RPMI8226 (cell line): Measurements from ENCODE around the gene PLEKHA7.

Source experiments
- DNase-seq: peaks from one replicate; pipeline ENCODE4 v3.0.0-alpha.2; 2015

Gene PLEKHA7

DNA sequence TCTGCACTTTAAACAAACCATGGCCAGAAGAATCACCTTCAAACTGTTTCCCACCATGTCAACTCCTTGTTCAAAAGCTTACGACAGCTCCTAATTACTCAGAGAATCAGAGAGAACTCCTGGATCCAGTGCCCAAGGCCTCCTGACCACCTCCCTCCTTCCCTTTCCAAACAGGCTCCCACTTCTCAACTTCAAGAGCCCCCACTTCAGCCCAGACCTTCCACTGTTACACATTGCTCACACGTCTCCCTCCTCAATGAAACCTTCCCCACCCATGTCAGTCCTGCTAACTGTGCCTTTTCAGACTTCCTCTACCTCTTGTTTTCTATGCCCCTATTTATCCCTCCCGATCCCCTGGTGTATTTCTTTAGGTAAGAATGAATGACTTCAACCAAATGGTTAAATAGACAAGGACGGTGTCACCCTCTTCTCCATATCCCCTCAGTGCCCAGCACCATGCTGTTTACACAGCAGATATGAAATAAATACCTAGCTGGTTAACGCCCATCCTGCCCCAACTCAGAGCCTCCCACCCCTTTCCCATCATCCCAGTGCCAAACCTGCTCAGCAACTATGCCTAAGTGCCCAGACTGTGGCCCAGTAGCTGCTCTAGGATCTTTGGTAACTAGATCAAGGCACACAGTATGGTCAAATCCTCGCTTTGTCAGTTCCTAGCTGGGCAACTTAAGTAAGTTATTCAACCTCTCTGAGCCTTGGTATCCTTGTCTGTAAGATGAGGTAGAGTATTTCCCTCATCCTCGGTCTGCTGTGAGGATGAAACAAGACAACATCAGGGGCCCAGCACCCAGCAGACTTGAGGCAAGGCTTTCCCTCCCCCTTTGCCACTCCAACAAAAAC, 36.8 kb downstream of the PLEKHA7 start:
- DNase-seq = no peak

DNA sequence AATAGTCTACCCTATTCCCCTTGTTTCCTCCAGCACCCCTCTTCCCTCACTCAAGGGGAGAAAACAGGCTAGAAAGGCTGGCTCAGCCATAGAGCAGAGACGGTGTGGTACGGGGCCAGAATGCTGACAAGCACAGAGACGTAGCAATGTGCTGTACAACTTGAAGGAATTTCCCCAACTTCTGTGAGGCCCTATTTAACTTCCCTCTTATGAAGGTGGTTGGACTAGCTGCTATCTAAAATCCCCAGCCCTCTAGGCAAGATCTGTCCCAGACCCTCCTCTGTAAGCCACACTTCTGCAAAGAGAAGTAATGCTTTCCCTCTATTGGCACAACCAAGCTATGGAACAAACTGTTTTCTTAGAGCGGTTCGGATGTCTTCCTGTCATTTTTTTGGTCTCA, 37.8 kb downstream of the PLEKHA7 start:
- DNase-seq = no peak

DNA sequence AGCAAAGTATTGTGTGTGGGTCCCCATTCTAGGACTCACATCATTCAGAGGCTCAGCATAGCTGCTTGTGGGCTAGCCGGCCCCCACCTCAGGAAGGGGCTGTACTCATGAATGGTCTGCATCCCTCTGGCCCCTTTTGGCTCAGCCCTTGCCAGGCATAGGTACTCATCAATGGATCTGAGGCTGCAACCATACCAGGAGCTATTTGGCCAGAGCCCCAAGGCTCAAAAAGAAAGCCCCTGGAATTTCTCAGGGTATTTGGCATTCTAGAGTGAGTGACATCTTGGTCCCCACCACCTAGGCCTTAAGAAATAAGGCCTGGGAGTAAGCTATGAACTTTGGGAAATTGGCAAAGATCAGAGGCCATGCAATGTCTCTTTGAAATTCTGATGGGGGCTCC, 38.3 kb downstream of the PLEKHA7 start:
- DNase-seq = no peak

DNA sequence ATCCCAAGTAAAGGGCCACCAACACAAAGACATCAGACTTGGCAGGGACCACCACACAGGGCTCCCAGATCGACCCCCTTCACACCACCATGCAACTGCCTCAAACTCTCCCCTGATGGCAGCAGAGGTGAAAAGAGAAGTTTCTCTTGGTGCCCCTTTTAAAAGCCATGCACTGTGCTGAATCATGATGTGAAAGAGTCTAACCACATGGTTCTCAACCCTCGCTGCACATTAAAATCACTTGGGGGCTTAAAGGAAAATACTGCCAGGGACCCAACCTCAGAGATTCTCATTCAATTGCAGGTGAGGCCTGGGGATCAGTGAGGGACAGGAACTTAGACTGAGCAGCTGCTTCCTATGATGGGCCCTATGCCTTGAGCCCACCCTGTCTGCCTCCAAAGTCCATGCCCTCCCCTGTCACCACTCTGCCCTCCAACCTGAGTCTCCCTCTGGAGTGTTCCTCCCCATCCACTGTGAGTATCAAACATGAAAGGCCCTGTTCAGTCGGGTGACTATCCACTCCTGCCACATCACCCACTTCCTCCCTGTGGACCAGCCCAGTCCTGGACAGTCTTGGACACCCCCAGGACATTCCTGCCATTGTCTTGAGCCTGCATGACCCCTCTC, 40.8 kb downstream of the PLEKHA7 start:
- DNase-seq = no peak

DNA sequence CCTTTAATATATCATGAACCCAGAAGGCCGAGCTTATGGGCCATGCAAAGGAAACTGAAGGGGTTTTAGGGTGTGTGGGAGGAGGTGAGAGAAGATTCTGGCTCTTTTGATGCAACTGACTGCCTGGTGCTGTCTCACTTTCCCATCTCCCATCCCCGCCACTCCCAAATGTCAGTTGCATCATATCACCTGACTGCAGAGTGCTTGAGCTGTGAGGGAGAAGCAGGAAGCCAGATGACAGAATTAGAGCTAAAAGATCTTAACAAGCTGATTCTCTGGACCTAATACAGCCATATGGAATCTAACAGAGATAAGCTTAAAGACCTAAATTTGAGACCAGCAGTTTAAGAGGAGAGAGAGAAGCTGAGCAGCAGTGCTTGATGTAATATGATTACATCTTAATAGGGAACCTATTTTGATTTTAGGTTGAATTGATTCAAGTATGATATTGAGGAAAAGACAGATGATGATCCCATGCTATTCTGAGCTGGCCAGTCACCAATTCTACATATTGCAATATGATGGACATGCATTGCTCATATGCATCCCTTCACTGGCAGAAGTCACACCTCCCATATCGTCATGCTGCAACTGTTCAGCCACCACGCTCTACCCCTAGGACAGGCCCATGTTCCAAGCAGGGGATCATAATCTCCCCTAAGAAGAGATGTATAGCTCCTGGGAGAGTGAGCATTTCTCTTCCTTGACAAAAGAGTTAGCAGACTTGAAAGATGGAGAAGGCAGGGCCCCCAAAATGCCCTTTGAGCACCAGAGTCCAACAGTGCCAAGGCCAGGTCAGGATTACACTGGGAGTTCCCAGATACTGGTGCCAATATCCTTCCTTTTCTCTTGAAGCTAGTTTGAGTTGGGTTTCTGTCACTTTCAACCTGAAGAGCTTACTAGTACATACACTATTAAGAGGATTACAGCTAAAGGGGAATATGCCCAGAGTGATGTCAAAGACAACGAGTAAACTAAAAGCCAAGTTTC, 44.9 kb downstream of the PLEKHA7 start:
- no peak for DNase-seq

DNA sequence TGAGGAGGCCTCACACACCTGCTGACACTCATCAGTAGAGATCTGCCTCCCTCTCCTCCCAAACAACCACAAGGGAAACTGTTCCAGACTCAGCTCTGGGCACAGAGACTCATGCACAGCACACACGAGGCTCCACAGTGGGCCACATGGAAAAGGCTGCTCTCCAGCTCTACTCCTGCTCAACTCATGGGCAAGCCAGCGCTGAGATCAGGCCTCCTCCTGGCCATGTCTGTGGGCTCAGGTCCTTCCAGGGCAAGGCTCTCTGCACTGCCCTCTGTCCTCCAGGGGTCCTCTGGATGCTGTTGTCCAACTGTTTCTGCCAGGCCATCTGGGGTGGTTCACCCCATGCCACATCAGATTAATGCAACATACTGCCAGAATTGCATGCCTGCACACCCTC, 46.0 kb downstream of the PLEKHA7 start:
- no peak for DNase-seq

DNA sequence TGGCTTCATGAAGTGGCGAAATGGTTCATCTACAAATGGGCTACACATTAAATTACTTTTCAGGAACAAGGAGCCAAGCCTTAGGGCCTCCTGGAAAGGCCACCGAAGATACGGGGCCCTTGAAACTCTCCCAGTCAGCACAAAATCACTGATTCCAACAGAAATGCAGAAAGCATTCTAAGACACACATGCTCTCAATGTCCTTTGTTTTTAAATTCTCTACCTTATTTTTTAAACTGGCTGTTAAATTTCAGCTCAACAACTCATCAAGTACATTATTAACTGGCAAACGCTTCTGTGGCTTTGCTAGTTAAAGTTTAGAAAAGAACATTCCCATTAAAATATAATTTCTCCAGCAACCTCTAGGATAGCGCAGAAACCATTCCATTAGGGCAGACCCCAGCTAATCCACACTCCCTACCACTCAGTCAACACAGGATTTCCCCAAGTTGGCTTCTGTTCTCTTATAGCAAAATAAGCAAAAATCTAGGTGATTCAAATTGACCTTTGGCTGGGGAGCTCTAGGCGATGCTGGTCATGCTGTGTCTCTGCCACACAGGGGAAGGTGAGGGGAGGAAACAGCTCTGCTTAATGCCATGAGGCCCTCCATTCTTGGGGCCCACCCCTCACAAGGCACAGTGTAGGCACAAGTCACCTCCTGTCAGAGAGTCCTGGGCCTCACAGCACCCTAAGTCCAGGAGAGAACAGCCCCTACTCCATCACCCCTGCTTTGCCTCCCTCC, 47.1 kb downstream of the PLEKHA7 start:
- DNase-seq = peak; percentile 15

DNA sequence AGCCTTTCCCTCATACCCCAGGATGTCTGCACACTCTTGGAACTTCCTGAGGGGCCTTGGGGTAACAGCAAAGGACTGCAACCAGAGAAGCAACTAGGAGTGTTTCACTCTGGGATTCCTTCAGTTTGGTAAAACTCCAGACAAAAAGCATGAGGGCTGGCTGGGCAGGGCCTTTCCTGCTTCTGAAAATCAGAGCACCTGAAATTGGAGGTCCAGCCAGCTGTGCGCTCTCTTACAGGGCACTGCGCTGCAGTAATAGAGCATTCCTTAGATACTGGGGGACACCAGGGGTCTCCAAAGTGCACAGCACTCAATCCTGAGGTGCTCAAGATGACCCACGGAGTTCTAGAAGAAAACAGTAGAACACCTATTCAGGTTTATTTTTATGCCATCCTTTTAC, 49.7 kb downstream of the PLEKHA7 start:
- DNase-seq = no peak

DNA sequence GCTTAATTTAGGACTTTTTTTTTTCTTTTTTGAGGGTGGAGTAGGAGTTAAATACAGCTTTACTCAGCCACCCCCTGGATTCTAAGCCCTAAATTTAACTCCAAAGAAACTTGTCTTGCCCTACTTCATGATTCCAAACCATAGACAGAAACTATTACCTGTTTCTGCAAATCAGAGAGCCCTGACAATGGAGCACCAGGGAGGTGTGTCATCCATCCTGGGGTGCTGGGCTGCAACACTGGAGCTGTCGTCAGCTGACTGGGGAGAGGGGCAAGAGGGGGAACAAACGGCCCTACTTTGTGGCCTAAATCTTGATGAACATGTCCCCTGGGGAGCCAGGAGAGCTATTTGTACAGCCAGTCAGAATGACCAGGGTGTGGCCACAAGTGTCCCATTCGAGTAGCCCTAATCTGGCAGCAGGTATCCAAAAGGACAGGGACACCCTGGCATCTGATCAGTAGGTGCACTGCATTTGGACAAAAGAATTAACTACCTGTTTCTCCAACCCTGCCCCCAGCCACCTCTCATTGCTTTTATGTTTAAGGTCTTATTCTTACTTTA, 50.8 kb downstream of the PLEKHA7 start:
- no peak for DNase-seq

DNA sequence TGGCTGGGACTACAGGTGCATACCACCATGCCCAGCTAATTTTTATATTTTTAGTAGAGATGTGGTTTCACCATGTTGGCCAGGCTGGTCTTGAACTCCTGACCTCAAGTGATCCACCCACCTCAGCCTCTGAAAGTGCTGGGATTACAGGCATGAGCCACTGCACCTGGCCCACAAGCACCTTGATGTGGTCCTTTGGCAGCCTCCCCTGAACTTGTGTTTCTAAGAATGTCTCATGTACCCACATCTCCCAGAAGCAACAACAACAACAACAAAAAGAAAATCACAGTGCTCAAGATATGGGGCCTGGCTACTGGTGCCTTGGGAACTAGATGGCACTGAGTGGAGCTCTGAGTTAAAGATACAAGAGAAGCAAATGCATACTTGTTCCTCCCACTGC, 51.6 kb downstream of the PLEKHA7 start:
- DNase-seq = peak; percentile 28

DNA sequence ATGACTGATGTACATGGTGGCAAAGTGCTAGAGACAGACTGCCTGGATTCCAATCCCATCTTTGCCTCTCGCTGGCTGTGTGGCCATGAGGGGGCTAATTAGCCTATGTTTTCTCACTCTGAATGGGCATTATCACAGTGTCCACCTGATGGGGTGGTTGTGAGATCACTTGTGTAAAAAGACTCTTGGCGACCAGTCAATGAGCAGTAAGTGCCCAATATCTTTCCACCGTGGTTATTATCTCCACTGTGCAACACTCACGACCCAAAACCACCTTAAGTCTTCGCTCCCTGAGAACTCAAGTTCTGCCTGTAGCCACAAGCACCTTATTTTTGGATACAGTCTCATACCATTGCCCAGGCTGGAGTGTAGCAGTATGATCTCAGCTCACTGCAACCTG, 52.1 kb downstream of the PLEKHA7 start:
- DNase-seq = no peak

DNA sequence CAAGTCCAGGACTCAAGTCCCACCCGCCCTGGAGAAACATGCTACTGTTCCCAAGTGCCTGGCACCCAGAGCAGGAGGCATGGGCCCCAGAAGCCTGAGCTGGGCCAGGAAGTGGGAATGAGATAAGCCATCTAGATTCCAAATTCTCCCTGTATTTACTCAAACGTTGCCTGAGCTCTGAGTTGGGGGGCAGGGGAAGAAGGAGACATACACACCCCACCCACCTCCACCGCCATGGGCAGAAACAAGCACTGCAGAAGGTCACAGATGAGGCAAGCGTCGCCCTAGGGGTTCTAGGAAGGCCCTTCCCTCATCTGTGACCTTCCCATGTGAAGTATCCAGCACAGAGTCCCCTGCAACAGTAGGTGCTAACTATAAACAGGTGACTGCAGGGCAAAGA, 54.0 kb downstream of the PLEKHA7 start:
- DNase-seq = no peak

DNA sequence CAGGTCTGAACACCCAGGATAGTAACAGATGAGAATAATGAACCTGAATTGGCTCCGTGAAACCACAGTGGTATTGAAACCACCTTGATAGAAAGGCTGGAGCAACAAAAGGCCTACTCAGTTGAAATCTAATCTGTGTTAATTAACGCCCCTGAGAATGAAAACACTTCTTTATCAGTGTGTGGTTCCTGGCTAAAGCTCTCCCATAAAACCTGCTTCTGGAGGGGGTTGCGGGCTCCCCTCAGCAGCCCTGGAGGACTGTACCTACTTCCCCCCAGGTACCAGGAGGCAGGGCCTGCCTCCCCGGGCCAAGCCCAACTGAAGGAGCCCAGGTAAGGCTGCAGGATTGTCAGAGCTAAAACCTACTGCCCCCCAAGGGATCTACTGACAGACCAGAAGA, 54.6 kb downstream of the PLEKHA7 start:
- peak; percentile 33 for DNase-seq

DNA sequence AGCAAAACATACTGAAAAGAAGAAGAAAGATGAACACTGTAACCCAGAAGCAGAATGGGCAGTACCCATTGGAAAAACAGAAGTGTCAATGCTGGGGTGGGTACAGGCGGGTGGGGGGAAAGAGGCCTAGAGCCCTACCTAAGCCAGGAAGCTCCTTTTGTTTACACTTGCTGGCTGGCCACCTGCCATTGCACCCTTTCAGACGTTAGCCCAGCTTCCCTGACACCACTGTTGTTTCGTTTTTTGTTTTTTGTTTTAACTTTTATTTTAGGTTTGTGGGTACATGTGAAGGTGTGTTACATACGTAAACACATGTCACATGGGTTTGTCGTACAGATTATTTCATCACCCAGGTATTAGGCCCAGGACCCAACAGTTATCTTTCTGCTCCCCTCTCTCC, 55.4 kb downstream of the PLEKHA7 start:
- DNase-seq = peak; percentile 71

DNA sequence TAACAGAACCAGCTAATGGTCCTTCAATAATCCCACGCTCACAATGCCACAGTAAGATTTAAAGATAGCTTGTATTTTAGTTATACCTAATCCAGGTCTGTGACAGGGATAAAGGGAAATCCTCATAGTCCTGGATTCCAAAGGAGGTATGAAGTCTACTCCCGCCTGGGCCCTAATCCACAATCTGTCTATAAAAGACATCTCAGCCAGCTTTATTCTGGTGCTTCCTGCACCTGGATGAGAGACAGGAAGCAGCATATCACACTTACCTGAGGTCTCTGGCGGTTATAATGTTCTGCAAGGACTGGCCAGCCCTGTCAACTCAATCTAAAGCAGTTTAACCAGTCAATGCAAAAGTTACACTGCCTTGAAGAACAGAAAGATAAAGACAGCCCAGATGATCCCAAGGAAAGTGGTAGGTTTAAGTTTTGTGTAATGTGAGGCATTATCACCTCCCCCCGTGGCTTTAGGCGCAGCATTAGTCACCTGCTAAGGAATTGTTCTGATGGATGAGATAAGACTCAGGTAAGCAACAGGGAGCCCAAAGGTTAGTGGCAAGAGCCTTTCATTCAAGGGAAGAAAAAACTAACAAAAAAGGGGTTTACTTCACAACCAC, 57.6 kb downstream of the PLEKHA7 start:
- DNase-seq = no peak

DNA sequence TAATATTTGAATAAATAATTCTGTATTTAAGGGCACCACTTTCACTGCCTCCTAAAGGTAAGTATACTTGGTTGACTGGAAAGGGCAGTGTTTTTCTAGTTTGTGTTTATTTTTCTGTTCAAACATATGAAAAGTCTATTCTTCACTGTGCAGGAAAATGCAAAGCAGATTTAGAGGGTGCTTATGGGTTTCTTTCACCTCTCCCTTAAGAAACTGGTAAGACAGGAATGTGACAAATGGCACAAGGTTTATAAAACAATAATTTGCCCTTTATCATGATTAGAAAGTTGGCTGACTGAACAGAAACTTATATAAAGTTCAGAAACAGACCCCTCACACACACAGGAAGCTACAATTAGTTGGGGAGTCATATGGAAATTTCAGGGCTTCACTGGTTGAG, 60.6 kb downstream of the PLEKHA7 start:
- no peak for DNase-seq

DNA sequence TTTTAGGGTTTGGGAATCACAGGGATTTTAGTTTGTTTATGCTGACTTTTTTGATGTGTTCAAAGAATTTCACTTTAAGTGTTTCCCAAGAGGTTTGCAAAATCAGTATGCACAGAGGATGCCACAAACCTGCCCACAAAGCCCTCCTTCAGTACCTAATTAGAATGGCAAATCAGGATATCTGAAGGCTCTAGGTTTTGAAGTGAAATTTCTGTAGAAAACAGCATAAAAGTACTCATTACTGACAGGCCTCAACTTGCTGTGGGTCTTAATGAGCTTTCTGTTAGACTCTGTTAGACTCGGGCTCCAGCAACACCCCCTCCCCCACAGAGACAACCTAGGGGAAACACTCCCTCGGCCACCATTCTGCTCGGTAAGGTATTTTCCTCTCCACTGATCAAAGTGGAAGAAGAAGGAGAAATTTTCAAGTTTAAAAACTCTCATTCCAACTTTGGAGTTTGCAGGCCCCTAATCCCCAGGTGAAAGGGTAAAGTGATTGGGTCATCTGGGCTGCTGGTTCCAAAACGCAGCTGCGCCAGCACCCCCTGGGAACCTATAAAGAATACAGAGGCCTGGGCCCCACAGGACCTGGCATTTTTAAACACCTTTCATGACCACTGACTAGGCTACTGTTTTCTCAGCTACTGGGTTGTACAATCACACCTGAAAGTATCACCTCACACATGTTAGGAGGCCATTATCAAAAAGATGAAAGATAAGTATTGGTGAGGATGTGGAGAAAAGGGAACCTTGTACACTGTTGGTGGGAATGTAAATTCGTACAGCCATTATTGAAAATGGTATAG, 67.5 kb downstream of the PLEKHA7 start:
- no peak for DNase-seq

DNA sequence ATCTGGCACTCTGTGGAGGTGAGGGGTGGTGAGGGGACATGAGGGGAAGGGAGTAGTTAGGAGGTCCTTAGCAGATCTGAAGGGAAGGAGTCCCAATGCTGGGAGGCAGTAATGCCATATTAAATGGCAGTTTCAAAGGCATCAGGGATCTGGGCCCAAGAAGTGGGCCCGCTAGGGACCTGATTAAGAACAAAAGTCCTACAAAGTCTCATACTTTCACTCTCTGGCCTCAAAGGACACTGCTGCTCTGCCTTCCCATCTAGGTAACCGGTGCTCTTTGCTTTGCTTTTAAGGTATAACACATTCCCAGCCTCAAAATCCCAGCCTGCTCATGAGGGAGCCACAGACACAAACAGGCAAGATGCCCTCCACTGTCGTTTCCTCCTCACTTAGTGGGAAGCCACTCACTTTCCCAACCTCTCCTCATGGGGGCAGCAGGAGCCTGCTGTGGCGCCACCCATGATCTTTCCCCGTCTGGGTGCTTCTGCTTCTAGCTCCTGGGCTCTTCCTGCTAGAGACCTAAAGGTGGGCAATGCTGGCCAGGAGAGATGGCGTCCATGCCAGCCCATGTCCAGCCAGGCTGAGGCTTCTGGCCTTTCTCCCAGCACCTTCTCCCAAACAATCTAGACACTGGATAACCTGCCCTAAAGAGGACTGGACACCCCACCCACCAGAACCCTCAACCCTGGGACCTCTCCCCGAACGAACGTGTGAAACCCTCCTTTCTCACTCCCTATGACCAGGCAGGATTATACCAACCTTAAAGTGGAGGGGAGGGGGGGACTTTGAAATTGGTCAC, 68.3 kb downstream of the PLEKHA7 start:
- peak; percentile 61 for DNase-seq

DNA sequence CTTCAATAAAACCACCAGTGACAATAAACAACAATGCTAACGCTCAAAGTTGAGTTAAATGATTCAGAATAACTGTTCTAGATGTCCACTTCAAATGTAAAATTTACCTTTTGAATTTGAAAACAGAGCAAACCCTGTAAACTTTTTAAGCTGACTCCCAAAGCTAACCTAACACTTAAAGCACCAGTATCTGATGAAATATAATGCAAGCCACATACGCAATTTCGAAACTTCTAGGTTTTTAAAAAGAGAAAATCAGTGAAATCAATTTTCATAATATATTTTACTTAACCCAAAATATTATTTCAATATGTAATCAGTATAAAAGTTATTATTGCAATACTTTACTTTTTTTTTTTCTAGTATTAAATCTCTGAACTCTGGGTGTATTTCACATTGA, 71.3 kb downstream of the PLEKHA7 start:
- DNase-seq = no peak

DNA sequence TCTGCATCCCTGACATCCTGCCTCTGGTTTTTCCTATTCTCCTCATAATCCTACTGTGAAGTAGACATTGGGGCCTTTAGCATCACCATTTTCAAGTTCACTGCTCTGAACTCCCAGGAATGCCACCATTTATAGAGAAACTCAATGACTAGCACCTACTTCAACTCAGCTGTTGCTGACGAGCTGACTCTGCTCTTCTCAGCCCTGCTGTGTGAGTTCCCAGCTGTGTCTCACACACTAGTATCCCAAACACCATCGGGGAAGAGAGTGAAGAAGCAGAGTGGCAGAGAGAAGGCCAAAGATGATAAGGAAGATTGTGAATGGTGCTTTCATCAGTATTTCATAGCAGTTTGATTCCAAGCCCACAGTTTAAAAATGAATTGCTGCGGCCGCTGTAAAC, 71.9 kb downstream of the PLEKHA7 start:
- DNase-seq = no peak
